Neutrophil (primary cell): ENCODE data around the gene PRSS8.

Experiments used
- H3K27ac ChIP-seq: fragments of 200-600 bp; sonication (generic); 2 replicates; pipeline ENCODE4 v1.5.1; 2016; ENCODE audit warnings: mild to moderate bottlenecking, moderate library complexity
- H3K27me3 ChIP-seq: fragments of 200-600 bp; sonication (generic); 2 replicates; pipeline ENCODE4 v1.6.0; 2016; ENCODE audit warnings: mild to moderate bottlenecking
- H3K36me3 ChIP-seq: fragments of 200-600 bp; sonication (generic); 2 replicates; pipeline ENCODE4 v1.5.1; 2017
- H3K4me1 ChIP-seq, 2 experiments: fragments of 200-600 bp in 1 of 2; sonication (generic) in 1 of 2; 1 replicate in 1 of 2; 2 replicates in 1 of 2; pipeline versions ENCODE4 v1.5.1 to v1.6.1; 2013 to 2016; ENCODE audit warnings: low read depth in 1 of 2, low read length in 1 of 2, mild to moderate bottlenecking in 1 of 2, moderate library complexity in 1 of 2; ENCODE audit not compliant: control insufficient read depth in 1 of 2, insufficient read depth in 1 of 2
- H3K4me3 ChIP-seq, 2 experiments: fragments of 200-600 bp in 1 of 2; sonication (generic) in 1 of 2; 1 replicate in 1 of 2; 2 replicates in 1 of 2; pipeline ENCODE4 v1.5.1; 2013 to 2016; ENCODE audit warnings: low read depth in 1 of 2, low read length in 1 of 2, mild to moderate bottlenecking in 1 of 2, moderate library complexity in 1 of 2
- H3K9me3 ChIP-seq: fragments of 200-600 bp; sonication (generic); 2 replicates; pipeline ENCODE4 v1.5.1; 2016
- TF ChIP-seq, protein P1 (sequence below): fragments of 200-600 bp; sonication (generic); IDR thresholded peaks from 2 replicates; pipeline ENCODE4 v1.5.1; 2016; ENCODE audit warnings: antibody characterized with exemption

Gene PRSS8

DNA sequence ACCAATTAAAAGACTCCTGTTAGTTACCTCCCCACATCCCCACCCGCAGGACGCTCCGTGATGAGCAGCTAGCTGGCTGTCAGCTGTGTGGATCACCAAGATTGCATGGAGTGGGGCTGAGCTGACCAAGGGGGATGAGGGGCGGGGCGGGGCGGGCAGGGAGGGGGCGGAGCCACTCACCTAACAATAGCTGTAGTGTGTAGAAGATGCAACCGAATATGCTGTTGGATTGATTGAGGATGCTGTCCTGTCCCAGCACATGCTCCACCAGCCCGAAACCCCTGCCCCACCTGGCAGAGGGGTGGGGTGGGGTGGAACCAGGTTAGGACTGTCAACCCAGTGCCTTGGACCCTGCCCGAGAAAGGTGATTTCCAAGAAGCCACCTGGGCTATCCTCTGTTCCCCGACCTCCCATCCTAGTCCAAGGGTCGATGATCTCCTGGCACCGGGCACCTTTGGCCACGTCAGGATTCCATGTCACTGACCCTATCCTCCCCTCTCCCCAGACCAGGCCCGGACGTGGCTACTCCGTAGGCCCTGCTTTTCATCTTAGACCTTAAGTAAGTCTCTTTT lies 42.3 kb downstream of the PRSS8 start:
- H3K4me1 ChIP-seq, result peaks cover 27 to 28% of the 10 kb centered on the region in 2 experiments
- peaks cover 16% of the 10 kb centered on the region for H3K36me3 ChIP-seq
- H3K27ac ChIP-seq, result no peak overlapping the region
- TF ChIP-seq, protein P1, sequence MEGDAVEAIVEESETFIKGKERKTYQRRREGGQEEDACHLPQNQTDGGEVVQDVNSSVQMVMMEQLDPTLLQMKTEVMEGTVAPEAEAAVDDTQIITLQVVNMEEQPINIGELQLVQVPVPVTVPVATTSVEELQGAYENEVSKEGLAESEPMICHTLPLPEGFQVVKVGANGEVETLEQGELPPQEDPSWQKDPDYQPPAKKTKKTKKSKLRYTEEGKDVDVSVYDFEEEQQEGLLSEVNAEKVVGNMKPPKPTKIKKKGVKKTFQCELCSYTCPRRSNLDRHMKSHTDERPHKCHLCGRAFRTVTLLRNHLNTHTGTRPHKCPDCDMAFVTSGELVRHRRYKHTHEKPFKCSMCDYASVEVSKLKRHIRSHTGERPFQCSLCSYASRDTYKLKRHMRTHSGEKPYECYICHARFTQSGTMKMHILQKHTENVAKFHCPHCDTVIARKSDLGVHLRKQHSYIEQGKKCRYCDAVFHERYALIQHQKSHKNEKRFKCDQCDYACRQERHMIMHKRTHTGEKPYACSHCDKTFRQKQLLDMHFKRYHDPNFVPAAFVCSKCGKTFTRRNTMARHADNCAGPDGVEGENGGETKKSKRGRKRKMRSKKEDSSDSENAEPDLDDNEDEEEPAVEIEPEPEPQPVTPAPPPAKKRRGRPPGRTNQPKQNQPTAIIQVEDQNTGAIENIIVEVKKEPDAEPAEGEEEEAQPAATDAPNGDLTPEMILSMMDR, result no peak
- H3K4me3 ChIP-seq, result peak overlapping the region in 1 of 2 experiments; percentile 78
- H3K9me3 ChIP-seq, result no peaks in the 10 kb centered on the region
- H3K27me3 ChIP-seq, result no peaks in the 10 kb centered on the region

DNA sequence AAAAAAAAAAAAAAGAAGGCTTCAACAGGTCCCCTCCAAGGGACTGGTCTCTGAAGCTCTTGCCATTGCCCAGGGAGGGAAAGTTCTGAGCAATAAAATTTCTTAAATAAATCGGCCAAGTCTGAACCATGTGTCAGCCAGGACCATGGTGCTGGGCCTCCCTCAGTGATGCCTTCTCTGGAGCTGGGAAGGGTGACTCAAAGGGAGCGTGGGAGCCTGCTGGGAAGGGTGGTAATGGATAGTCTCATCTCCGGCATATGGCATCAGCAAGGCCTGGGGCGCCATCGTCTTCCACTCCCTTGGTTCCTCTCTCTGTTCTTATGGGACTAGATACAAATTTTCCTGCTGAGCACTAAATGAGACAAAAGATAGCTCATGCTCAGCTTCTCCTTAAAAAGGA lies 43.2 kb downstream of the PRSS8 start:
- H3K27me3 ChIP-seq, result no peaks in the 10 kb centered on the region
- peaks cover 19% of the 10 kb centered on the region for H3K36me3 ChIP-seq
- TF ChIP-seq, protein P1, result no peak
- H3K9me3 ChIP-seq, result no peaks in the 10 kb centered on the region
- H3K27ac ChIP-seq, result no peak overlapping the region
- peaks cover 27 to 28% of the 10 kb centered on the region in 2 experiments for H3K4me1 ChIP-seq
- no peak overlapping the region for H3K4me3 ChIP-seq

DNA sequence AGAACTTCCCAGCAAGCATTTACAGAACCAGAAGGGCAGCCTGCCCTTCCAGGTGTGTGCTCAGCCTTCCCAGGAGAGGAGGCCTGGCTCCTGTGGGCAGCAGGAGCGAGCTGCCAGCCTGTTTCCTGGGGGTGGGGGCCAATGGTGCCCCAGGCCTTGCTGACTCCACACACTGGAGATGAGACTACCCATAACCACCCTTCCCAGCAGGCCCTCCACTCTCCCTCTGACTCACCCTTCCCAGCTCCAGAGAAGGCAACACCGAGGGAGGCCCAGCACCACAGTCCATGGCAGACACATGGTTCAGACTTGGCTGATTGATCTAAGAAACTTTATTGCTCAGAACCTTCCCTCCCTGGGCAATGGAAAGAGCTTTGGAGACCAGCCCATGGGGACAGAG lies 45.0 kb downstream of the PRSS8 start:
- Histone ChIP-seq H3K27me3 (no peaks in the 10 kb centered on the region), H3K27ac (no peak overlapping the region), H3K9me3 (no peaks in the 10 kb centered on the region), H3K36me3 (peaks cover 37% of the 10 kb centered on the region), H3K4me3 (no peak overlapping the region), H3K4me1 (peaks cover 22 to 24% of the 10 kb centered on the region in 2 experiments)
- TF ChIP-seq, protein P1, result no peak

DNA sequence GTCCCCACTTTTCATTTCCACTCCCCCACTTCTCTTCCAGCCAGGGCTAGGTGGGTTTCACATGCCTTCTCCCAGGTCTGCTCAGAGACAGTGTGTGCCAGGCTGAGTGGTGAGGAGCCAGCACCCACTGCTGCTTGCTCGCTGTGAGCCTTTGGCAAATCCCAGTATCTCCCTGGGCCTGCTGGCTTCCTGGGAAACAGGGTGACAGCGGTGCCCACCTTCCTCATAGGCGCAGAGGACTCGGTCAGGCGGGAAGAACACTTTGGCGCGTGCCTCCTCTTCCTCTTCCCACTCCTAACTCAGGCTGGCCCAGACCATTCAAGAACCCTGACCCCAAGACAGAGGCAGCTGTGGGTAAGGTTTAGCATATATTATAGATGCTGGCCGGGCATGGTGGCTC lies 46.3 kb downstream of the PRSS8 start:
- TF ChIP-seq, protein P1, result no peak
- peaks cover 11 to 12% of the 10 kb centered on the region in 2 experiments for H3K4me1 ChIP-seq
- H3K4me3 ChIP-seq, result no peak overlapping the region
- peaks cover 49% of the 10 kb centered on the region for H3K36me3 ChIP-seq
- H3K9me3 ChIP-seq, result no peaks in the 10 kb centered on the region
- no peaks in the 10 kb centered on the region for H3K27me3 ChIP-seq
- H3K27ac ChIP-seq, result no peak overlapping the region

DNA sequence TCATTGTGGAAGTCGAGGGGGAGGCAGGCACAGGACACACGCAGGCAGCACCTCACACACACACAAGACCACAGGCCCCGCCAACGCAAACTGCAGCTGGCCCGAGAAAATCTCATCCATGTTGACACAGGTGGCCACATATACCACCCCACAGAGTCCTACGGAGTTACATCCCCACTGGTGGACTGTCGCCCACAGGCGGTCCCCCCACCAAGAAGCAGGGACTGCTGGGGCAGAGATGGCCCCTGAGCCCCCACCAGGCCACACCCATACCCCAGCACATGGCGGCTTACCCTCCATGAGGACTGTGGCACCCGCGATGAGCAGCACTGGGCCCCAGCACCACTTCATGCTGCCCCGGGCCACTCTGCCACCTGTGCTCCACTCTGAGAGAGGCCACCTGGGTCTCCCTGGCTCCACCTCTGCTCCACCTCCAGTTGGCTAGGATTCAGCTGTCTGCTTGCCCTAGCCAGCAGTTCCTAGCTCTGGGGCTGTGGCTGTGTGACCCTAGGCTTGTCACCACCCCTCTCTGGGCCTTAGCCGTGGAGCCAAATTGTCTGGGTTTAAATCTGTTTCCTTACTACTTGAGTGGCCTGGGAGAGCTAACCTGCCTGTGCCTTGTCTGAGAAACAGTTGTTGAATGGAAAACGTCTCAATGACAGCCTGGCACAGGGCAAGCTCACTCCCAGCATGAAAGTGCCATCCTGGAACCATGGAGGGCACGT lies 46.9 kb downstream of the PRSS8 start, which contains the start of gene PRSS53:
Gene PRSS53, minus strand, starts transcription at position 485 of the 725 bp plus-strand sequence. Its CDS starts 134 bp downstream, at position 351.
- peaks cover 55% of the 10 kb centered on the region for H3K36me3 ChIP-seq
- H3K4me1 ChIP-seq, result peaks cover 5 to 7% of the 10 kb centered on the region in 2 experiments
- no peak within 1 kb of the TSS for H3K4me3 ChIP-seq
- TF ChIP-seq, protein P1, result no peak
- no peak within 1 kb of the TSS for H3K27ac ChIP-seq
- H3K27me3 ChIP-seq, result no peaks in the 10 kb centered on the region
- H3K9me3 ChIP-seq, result no peaks in the 10 kb centered on the region
